ENCODE results near the gene CST9. TPM values are rescaled to one million over a fixed set of nuclear protein-coding genes. Genes with fewer than 3 reads are reported as not detected.

The CST9 gene, protein sequence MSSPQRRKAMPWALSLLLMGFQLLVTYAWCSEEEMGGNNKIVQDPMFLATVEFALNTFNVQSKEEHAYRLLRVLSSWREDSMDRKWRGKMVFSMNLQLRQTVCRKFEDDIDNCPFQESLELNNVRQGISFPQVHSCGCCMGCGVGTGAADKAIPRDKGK
- total RNA-seq, result not detected in 2 replicates

DNA sequence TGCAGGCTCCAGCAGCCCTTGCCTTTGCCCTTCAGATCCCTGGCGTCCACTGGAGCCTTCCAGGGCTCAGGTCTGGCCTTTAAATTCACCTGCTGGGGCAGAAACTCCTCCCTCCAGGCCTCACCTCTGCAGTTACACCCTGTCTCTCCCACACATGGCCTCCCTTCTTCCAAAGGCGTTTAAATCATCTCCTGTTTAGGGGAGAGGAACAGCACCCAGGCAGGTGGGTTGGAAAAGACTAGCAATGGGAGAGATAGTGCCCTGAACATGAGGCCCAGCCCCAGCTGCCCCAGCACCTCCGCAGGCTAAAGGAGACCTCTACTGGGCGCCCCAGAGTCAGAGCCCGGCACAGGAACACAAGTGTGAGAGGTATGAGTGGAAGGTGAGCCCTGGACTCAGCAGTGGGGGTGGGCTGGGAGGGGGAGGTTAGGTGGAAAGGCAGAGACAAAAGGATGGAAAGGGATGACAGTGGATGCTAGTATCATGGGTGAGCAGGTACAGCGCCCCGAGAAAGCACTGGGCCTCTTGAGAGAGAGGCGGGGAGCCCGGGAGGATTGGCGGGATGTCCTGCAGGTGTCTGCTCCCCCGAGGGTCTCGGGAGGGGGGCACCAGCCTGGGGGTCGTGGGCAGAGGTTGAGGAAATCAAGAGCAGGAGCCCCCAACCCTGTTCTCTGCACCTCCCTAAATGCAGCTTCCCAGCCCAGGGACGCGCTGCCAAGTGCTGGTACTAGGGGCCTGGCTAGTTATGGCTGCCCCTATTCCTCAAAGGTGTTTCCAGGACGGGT, at the start of gene CST9:
TSS of gene CST9 (minus strand) at position 51 of the 785 bp plus-strand sequence. CDS start 53 bp downstream, outside the sequence.
- no peak within 1 kb of the TSS for H3K27ac Mint-ChIP-seq
- DNase-seq, result no peak
- H3K4me3 Mint-ChIP-seq, result no peak within 1 kb of the TSS
- no peaks in the 10 kb centered on the region for H3K36me3 Mint-ChIP-seq (ENCODE audit: low read depth)
- TF ChIP-seq, protein P1, sequence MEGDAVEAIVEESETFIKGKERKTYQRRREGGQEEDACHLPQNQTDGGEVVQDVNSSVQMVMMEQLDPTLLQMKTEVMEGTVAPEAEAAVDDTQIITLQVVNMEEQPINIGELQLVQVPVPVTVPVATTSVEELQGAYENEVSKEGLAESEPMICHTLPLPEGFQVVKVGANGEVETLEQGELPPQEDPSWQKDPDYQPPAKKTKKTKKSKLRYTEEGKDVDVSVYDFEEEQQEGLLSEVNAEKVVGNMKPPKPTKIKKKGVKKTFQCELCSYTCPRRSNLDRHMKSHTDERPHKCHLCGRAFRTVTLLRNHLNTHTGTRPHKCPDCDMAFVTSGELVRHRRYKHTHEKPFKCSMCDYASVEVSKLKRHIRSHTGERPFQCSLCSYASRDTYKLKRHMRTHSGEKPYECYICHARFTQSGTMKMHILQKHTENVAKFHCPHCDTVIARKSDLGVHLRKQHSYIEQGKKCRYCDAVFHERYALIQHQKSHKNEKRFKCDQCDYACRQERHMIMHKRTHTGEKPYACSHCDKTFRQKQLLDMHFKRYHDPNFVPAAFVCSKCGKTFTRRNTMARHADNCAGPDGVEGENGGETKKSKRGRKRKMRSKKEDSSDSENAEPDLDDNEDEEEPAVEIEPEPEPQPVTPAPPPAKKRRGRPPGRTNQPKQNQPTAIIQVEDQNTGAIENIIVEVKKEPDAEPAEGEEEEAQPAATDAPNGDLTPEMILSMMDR (IDR thresholded peaks at IDR 0.05), result no peak
- H3K9me3 Mint-ChIP-seq, result no peaks in the 10 kb centered on the region
- H3K4me1 Mint-ChIP-seq, result no peaks in the 10 kb centered on the region
- CTCF ChIA-PET, result interaction anchor here (1.9 kb wide), 1 partner anchor 914 kb away, joined by 7 read pairs; no protein-coding TSS in a partner anchor
- no peak for ATAC-seq (ENCODE audit: low read depth)
- intact Hi-C loops (cut with micrococcal nuclease), result no loop called here
- H3K27me3 Mint-ChIP-seq, result peaks cover 4% of the 10 kb centered on the region
- POLR2A ChIA-PET, result no interaction called here

GRCh38 chr20:23654717-23655116, 49.0 kb upstream of the CST9 start:
- ATAC-seq (ENCODE audit: low read depth) (no peak), DNase-seq (no peak)
- Mint-ChIP-seq H3K27me3 (peaks cover 9% of the 10 kb centered on the region), H3K36me3 (ENCODE audit: low read depth) (no peaks in the 10 kb centered on the region), H3K27ac (no peak overlapping the region), H3K4me3 (no peak overlapping the region), H3K4me1 (peaks cover 11% of the 10 kb centered on the region), H3K9me3 (no peaks in the 10 kb centered on the region)
- intact Hi-C loops (cut with micrococcal nuclease), result no loop called here
- POLR2A ChIA-PET, result no interaction called here
- TF ChIP-seq, protein P1 (IDR thresholded peaks at IDR 0.05), result no peak
- CTCF ChIA-PET, result no interaction called here

- TF ChIP-seq, protein P1 (IDR thresholded peaks at IDR 0.05), result no peak
- ATAC-seq (ENCODE audit: low read depth) (no peak), DNase-seq (no peak)
- POLR2A ChIA-PET, result no interaction called here
- intact Hi-C loops (cut with micrococcal nuclease), result no loop called here
- peaks cover 11% of the 10 kb centered on the region for H3K4me1 Mint-ChIP-seq
- H3K27ac Mint-ChIP-seq, result no peak overlapping the region
- CTCF ChIA-PET, result no interaction called here
- H3K4me3 Mint-ChIP-seq, result no peak overlapping the region
- H3K27me3 Mint-ChIP-seq, result peaks cover 9% of the 10 kb centered on the region
- no peaks in the 10 kb centered on the region for H3K9me3 Mint-ChIP-seq
- H3K36me3 Mint-ChIP-seq (ENCODE audit: low read depth), result no peaks in the 10 kb centered on the region
Observed at GRCh38 chr20:23654000-23654399, 48.3 kb upstream of the CST9 start.

- intact Hi-C loops (cut with micrococcal nuclease), result no loop called here
- peaks cover 9% of the 10 kb centered on the region for H3K27me3 Mint-ChIP-seq
- peaks cover 11% of the 10 kb centered on the region for H3K4me1 Mint-ChIP-seq
- H3K36me3 Mint-ChIP-seq (ENCODE audit: low read depth), result no peaks in the 10 kb centered on the region
- POLR2A ChIA-PET, result no interaction called here
- H3K9me3 Mint-ChIP-seq, result no peaks in the 10 kb centered on the region
- no peak overlapping the region for H3K4me3 Mint-ChIP-seq
- DNase-seq, result no peak
- CTCF ChIA-PET, result no interaction called here
- no peak overlapping the region for H3K27ac Mint-ChIP-seq
- ATAC-seq (ENCODE audit: low read depth), result no peak
- TF ChIP-seq, protein P1 (IDR thresholded peaks at IDR 0.05), result no peak
Observed at GRCh38 chr20:23653400-23653938, 47.8 kb upstream of the CST9 start.

DNA sequence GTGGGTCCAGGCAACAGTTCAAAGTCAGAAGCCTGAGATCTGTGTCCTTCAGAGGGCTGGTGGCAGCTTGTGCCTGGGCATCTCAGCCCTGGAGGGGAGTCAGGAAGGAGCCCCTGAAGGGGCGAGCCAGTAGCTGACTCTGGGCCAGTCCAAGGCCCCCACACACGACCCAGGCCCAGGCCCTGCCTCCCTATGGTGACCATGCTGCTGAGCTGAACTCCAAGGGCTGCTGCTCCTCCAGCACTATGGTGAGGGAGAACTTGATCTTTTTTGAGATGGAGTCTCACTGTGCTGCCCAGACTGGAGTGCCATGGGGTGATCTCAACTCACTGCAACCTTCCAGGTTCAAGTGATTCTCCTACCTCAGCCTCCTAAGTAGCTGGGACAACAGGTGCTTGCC, 47.2 kb upstream of the CST9 start:
- no peak for DNase-seq
- Mint-ChIP-seq H3K4me1 (peaks cover 11% of the 10 kb centered on the region), H3K9me3 (no peaks in the 10 kb centered on the region), H3K4me3 (no peak overlapping the region), H3K27me3 (peaks cover 9% of the 10 kb centered on the region), H3K36me3 (ENCODE audit: low read depth) (no peaks in the 10 kb centered on the region), H3K27ac (no peak overlapping the region)
- CTCF ChIA-PET, result no interaction called here
- ATAC-seq (ENCODE audit: low read depth), result no peak
- POLR2A ChIA-PET, result no interaction called here
- intact Hi-C loops (cut with micrococcal nuclease), result no loop called here
- TF ChIP-seq, protein P1 (IDR thresholded peaks at IDR 0.05), result no peak
